Stimulated activated CD8-positive, alpha-beta memory T cell treated with anti-CD3 and anti-CD28 coated beads, Interleukin-12 subunit alpha, Interleukin-12 subunit beta, amount 100 ng/mL, for 24 hours (primary cell): ENCODE data around the gene PRKACG.
"Not testable (repeated sequence)": the region's sequence is repeated elsewhere in the genome, so short reads cannot be mapped to it uniquely, and the experiment has no call there.

ENCODE experiments used
- DNase-seq: peaks from one replicate; pipeline ENCODE4 v3.0.0-alpha.2; 2020; ENCODE audit errors: extremely low read depth

Gene PRKACG

DNA sequence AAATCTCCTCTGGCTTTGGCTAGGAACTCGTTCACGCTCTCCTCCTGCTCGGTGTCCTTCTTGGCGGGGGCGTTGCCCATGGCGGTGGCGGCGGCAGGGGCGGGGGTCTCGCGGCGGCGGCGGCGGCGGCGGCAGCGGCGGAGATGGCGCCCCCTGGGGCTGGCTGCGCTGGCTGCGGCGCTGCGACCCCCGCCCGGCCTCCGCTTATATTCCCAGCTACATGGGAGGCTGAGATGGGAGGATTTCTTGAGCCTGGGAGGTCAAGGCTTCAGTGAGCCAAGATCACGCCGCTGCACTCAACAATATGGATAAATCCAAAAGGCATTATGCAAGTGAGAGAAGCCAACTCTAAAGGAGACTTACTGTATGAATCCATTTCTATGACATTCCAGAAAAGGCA is at the start of gene PRKACG:
Gene PRKACG, minus strand, starts transcription at position 101 of the 400 bp plus-strand sequence. Its CDS starts 21 bp downstream, at position 80.
- DNase-seq = no peak

DNA sequence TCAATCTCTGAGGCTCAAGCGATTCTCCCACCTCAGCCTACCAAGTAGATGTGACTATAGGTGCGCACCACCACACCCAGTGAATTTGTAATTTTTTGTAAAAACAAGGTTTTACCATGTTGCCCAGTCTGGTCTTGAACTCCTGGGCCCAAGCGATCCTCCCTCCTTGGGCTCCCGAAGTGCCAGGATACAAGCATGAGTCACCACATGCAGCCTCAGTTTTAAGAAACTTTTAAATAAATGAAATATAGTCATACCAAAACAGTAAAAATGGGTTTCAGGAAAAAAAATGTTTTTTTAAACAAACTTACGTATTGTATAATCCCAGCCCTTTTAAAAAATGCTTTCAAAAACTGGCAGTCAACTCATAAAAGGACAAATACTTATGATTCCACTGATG is 48.3 kb upstream of the PRKACG start:
- no peak for DNase-seq

DNA sequence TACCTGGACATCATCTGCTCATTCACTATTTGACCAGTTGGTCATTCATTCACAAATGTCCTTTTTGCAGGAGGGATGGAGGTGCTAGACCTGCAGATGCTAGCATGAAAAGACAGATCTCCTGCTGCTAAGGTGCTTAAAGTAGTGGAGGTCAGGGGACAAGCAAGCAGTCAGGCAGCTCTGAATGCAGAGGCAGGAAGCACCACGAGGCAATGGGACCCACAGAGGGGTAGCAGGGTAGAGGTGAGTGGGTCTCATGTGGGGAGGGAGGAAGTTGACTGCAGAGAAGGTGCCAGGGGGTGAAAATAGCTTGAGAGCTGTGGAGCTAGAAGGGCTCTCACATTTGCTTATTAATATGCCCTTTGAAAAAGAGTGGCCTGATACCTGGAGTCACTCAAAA is 46.9 kb upstream of the PRKACG start:
- DNase-seq = no peak

DNA sequence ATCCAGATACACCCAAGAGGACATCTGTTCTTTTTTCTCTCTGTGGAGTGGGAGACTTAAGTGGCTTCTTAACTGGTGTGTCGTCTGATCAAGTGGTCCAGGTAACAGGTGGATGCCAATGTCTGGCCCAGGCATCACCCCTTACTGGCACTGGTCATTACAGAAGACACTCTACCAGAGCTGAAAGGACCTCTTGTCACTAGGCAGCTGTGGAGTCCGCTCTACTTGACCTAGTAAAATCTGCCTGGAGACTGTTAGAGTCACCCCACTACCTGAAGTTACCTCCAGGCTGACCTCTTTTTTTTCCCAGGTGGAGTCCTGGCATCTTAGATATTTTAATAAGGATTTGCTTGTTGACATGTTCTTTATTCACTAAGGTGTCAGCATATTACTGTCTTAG is 44.2 kb upstream of the PRKACG start:
- no peak for DNase-seq

DNA sequence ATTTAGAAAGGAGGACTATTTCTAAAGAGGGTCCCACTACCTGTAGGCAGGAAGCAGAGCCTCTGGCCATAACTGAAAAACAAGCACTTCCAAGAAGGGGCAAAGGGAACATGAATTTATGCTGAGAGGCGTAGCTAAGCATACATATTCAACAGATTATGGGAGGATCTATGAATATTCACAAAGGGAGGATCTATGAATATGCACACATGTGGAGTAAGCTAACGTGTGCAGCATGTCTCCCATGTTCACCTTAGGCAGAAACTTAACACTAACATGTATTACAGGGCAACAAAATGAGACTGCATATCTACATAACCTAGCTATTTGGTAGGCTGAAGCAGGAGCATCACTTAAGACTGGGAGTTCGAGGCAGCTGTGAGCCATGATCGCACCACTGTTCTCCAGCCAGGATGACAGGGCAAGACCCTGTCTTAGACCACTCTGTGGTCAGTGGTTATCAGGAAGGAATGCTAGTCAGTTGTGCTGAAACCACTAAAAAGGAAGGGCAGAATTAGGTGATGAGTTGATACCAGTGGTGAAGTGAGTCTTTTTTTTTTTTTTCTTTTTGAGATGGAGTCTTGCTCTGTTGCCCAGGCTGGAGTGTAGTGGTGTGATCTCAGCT is 42.4 kb upstream of the PRKACG start:
- no peak for DNase-seq

DNA sequence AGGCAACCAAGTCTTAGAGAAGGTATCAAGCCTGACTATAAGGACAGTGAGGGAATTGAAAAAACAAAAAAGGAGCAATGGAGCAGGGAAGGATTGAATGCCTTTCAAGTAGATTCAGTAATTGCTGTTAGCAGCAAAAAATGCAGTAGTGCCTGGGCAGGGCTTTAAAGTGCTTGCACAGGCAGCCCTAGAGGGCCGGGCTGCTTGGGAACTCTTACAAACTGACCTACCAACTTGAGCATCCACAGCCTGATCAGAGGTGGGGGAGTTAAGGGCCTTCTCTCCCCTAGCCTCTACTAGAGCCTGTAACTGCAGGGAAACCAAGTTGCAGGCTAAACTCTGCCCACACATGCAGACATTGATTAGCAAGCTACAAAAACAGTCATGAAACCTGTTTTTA is 41.1 kb upstream of the PRKACG start:
- DNase-seq = no peak

DNA sequence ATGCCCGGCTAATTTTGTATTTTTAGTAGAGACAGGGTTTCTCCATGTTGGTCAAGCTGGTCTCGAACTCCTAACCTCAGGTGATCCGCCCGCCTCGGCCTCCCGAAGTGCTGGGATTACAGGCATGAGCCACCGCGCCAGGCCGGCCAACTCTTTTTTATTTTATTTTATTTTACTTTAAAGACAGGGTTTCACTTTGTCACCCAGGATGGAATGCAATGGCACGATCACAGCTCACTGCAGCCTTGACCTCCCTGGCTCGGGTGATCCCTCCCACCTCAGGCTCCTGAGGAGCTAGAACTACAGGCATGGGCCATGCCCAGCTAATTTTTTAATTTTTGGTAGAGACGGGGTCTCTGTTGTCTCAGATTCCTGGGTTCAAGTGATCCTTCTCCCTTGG is 37.0 kb upstream of the PRKACG start:
- DNase-seq = not testable (repeated sequence)

DNA sequence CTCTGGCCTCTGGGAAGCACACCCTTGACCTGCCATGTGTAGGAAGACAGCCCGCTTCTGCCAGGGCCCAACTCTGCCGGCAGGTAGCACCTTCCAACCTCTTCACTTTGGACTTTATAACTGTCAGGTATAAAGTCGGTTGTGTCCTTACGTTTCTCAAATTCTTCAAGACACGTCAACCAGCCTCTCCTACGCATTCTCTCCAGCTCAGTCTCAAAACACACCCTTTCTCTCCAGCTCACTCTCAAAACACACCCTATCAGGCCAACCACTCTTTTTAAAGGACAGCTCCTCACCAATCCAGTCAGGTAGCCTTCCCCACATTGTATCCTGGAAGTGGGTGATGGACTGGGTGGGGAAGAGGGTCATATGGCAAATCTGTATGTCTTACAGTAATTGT is 35.2 kb upstream of the PRKACG start:
- no peak for DNase-seq

DNA sequence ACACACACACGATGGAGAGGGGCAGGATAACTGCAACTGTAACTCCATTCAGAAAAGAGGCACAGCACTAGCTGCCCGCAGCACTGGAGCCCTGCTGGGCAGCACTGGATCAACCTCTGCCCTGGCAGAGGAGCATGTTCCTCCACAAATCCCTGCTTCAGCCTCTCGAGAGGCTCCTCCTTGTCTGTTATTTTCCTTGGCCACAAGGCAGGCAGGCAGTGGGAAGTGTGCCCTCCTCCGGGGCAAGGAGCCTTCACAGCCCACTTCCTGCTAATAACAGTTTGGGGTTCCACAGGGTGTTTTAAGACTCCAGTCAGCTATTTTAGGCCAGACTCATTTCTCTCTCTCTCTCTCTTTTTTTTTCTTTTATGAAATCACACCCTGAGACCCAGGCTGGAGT is 33.5 kb upstream of the PRKACG start:
- DNase-seq = no peak

DNA sequence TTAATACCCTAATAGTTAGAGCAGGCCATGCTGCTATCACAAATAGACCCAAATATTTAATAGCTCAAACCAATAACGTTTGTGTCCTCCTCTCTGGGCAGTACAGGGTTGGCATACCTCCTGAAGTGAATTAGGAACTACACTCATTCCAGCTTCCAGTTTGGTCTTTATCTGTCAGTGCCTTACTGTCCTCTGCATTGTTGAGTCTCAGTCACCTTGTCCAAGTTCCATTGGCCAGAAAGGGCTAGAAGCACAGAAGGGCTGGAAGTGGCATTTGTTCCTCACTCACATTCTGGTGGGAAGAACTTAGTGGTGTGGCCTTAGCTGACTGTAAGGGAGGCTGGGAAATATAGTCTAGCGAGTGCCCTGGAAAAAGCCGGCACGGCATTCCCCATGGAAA is 32.8 kb upstream of the PRKACG start:
- no peak for DNase-seq

DNA sequence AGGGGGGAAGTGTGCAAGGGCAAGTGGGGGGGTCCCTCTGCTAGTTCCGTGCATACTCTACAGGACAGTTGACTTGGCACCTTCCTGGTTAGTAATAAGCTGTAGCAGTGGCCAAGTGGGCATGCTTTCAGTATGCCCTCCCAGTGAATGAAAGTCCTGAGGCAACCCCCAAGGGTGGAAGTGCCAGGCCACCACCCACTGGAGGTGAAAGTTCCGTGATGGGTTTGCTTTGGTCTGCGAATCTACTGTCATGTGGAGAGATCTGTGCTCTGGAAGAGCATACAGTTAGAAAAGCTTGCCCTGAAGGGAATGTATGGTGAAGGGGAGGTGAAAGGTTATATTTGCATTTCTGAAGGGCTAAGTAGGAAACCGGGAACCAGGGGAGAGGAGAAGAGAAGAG is 31.9 kb upstream of the PRKACG start:
- no peak for DNase-seq

DNA sequence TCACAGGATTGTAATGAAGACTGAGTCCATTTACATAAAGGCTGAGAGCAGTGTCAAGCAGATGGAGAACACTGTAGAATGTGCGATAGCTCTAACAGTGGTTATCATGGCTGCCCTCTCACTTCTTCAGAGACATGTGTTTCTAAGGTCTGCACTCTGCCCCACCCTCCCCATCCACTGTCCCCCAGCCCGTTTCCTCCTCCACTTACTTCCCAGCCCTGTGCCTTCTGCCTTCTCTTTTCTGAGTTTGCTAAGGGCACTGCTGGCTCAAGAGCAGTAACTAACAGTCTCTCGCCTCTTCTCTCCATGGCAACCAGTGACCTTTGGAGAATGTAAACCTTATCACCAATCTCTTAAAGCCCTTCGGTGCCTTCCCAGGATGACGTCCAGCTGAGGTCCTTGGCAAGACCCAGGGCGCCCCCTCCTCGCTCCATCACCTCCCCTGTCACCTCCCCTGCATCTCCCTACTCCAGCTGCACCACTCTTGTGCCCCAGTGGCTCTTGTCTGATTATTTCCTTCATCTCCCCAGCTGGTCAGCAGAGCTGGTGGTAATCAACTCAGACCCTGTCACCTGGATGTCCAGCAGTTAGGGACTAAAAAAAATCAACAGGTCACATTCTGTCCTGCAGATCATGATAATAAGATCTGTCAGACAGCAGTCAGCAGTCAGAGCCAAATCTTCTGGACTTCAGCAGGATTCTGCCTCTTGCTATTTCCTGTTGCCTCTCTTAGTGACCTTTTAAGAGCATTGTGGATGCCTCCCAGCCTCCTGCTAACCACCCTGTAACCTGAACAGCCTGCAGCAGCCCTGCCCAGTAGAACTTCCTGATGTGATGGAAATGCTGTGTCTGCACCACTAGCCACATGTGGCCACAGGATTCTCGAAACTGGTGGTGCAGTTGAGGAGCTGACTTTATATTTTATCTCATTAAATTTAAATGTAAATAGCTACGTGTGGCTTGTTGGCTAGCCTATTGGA is 30.6 kb upstream of the PRKACG start:
- no peak for DNase-seq

DNA sequence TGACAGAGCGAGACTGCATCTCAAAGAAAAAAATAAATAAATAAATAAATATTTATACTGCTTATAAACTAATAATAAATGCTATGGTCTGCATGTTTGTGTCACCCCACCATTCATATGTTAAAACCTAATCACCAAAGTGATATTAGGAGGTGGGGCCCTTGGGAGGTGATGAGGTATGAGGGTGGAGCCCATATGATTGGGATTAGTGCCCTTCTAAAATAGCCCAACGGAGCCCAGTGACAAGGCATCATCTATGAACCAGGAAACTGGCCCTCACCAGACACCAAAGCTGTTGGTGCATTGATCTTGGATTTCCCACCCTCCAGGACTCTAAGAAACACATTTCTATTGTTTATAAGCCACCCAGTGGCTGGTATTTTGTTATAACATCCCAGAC is 26.7 kb upstream of the PRKACG start:
- DNase-seq = no peak

DNA sequence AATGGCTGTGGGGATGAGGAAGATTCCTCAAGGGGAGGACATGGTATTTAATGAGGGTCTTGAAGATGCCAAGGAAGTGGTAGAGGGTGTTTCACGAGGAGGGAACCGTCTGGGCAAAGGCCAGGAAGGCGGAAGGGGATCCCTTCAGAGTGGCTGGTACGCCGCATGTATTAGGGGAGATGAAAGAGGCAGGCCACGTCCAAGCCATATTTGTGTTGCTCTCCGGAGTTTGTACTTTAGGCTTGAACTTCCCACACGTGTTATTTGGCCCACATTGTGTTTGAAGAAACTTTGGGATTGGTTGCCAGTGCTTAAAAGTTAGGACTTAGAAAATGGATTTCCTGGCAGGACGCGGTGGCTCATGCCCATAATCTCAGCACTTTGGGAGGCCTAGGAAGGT is 22.9 kb upstream of the PRKACG start:
- DNase-seq = no peak

DNA sequence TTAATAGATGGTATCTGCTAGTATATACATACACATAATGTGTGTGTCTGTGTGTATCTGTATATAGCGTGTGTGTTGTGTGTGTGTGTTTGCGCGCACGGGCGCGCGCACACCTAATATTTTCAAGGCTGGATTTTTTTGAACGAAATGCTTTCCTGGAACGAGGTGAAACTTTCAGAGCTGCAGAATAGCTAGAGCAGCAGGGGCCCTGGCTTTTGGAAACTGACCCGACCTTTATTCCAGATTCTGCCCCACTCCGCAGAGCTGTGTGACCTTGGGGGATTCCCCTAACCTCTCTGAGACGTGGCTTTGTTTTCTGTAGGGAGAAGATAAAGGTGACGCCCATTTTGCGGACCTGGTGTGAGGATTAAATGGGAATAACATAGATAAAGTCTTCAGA is 22.4 kb upstream of the PRKACG start:
- peak; percentile 7 for DNase-seq

DNA sequence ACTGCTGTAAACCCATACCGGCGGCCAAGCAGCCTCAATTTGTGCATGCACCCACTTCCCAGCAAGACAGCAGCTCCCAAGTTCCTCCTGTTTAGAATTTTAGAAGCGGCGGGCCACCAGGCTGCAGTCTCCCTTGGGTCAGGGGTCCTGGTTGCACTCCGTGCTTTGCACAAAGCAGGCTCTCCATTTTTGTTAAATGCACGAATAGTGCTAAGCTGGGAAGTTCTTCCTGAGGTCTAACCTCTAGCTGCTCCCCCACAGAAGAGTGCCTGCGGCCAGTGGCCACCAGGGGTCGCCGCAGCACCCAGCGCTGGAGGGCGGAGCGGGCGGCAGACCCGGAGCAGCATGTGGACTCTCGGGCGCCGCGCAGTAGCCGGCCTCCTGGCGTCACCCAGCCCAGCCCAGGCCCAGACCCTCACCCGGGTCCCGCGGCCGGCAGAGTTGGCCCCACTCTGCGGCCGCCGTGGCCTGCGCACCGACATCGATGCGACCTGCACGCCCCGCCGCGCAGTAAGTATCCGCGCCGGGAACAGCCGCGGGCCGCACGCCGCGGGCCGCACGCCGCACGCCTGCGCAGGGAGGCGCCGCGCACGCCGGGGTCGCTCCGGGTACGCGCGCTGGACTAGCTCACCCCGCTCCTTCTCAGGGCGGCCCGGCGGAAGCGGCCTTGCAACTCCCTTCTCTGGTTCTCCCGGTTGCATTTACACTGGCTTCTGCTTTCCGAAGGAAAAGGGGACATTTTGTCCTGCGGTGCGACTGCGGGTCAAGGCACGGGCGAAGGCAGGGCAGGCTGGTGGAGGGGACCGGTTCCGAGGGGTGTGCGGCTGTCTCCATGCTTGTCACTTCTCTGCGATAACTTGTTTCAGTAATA is 21.8 kb upstream of the PRKACG start, which contains the start of gene FXN:
Gene FXN, plus strand, starts transcription at position 315 of the 871 bp plus-strand sequence. Its CDS starts 31 bp downstream, at position 346.
- DNase-seq = peak; percentile 57

DNA sequence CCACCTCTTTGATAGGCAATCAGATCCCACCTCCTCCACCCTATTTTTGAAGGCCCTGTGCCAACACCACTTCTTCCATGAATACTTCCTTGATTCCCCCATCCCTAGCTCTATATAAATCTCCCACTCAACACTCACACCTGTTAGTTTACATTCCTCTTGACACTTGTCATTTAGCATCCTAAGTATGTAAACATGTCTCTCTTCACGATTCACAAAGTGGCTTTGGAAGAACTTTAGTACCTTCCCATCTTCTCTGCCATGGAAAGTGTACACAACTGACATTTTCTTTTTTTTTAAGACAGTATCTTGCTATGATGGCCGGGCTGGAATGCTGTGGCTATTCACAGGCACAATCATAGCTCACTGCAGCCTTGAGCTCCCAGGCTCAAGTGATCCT is 20.2 kb upstream of the PRKACG start:
- DNase-seq = no peak

DNA sequence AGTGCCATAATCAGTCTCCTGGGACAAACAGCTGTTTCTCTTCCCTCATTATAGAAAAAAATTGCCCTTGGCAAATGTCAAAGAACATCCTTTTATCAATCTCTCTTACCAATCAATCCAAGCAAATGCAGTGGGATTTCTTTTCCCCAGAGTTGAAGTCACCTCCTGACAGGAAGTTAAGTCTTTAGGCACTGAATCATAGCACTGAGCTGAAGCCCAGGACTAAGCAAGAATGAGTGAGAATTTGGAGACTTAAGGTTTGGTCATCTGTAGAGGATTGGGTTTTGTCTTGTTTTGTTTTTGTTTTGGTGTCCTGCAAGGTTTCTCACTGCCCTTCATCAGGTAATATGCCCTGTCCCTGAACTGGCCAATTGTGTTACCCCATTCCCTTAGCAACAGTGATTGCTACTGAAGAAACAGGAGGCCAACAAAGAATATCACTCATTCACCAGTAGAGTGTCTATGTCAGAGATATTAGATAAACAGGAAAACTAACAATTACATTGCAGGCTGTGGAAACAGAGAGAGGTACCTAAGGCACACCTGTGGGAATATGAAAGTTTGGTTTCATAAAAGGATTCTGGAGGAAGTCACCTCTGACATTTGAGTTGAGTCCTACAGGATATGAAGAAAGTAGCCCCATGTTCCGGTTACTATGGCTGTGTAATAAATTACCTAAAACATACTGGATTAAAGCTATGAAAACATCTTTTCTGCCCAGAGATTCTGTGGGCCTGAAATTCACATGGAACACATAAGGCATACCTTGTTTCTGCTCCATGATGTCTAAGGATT is 17.1 kb upstream of the PRKACG start:
- DNase-seq = no peak

DNA sequence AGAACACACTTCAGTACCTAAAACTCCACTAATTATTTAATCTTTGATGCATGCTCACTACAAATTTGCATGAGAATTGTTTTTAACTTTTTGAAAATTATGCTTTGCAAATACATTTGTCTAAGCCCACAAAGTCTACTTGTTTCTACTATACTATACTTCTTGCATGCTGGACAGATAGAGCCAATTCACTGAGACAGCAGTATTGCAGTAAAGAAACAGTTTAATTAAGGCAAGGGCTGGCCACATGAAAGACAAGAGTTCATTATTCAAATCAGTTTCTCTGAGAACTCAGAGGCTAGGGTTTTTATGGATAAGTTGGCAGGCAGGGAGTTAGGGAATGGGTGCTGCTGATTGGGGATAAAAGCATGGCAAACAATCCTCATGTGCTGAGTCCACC is 15.6 kb upstream of the PRKACG start:
- no peak for DNase-seq

DNA sequence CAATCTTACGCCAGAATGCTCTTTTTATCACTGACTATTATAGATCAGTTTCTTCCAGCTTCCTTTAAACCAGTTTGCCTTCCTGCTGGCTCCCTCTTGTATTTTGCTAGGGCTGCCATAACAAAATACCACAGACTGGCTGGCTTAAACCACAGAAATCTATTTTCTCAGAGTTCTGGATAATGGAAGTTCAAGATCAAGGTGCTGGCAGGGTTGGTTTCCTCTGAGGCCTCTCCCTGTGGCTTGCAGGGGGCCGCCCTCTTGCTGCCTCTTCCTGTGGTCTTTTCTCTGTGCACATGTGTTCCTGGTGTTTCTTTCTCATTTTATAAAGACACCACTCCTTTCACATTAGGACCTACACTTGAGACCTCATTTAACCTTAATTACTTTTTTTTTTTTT is 14.8 kb upstream of the PRKACG start:
- no peak for DNase-seq

DNA sequence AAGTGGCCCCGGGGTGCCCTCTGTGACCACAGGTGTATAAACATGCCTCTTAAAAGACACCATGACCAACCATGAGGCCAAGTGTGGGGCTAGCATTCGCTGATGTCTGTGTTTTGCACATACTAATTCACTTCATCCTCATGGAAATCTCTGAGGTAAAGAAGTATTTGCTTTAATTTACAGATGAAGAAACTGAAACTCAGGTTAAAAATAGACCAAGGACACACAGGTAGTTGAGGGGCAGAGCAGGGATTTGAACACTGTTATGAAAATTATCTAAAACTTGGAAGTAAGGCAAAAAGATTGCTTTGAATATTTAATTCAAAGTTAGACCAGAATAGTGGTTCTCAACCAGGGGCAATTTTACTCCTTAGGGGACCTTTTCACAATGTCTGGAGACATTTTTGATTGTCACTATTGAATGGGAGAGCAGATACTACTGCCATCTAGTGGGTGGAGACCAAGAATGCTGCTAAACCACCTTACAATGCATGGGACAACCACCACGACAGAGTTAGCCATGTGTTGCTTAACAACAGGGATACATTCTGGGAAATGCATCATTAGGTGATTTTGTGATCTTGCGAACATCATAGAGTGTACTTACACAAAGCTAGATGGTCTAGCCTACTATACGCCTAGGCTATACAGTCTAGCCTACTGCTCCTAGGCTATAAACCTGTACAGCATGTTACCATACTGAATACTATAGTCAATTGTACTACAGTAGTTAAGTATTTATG is 13.6 kb upstream of the PRKACG start:
- DNase-seq = no peak
